Stimulated activated CD8-positive, alpha-beta memory T cell treated with anti-CD3 and anti-CD28 coated beads, Interleukin-2, amount 100 ng/mL, for 1 hour (primary cell): ENCODE data around the gene KLRD1.
"Not testable (repeated sequence)": the region's sequence is repeated elsewhere in the genome, so short reads cannot be mapped to it uniquely, and the experiment has no call there.

ENCODE experiments used
- DNase-seq, 2 donors: peaks; one replicate each; pipeline ENCODE4 v3.0.0-alpha.2; 2020; ENCODE audit warnings: low read depth in 2 of 2

Gene KLRD1

GRCh38 chr12:10368206-10369171 lies 60.8 kb downstream of the KLRD1 start:
- no peak for DNase-seq

- DNase-seq, result no peak
Observed at GRCh38 chr12:10369557-10370415, 62.1 kb downstream of the KLRD1 start.

GRCh38 chr12:10371893-10372535 lies 64.3 kb downstream of the KLRD1 start:
- not testable (repeated sequence) for DNase-seq

DNA sequence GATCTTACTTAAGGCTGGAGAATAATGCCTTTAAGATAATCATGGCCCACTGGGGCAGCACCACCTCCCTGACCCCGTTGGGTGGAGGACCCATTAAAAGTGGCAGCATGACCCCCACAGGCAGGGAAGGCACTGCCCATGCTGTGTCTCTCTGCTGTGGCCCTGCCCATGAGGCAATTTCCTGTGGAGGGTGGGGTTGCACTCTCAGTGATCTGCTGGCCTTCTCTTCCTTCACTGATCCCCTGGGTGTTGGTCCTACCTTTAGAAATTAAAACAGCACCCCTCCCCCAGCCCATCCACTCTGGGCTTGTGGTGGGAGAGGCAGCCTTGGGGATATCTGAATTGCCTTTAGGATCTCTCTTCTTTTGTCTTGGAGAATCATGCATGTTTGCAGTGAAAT lies 64.9 kb downstream of the KLRD1 start:
- DNase-seq, result no peak

GRCh38 chr12:10374624-10375018 lies 67.0 kb downstream of the KLRD1 start:
- DNase-seq, result no peak

- DNase-seq, result not testable (repeated sequence)
Observed at GRCh38 chr12:10378737-10379136, 71.1 kb downstream of the KLRD1 start.
